Limb (tissue), 2 donors: ENCODE data around the gene TNFSF15.

Source experiments
- DNase-seq, 2 donors: peaks; one replicate each; pipeline ENCODE4 v3.0.0-alpha.2; 2016; ENCODE audit errors: extremely low spot score in 2 of 2

TNFSF15 gene

GRCh38 chr9:114789006-114789405, 16.8 kb downstream of the TNFSF15 start:
- DNase-seq, result no peak

- DNase-seq, result no peak
Measured at GRCh38 chr9:114787781-114788498, 17.9 kb downstream of the TNFSF15 start.

- no peak for DNase-seq
Measured at GRCh38 chr9:114787214-114787613, 18.6 kb downstream of the TNFSF15 start.

GRCh38 chr9:114785866-114786650, 19.8 kb downstream of the TNFSF15 start:
- DNase-seq, result no peak

- no peak for DNase-seq
Measured at GRCh38 chr9:114784721-114785279, 21.0 kb downstream of the TNFSF15 start.

GRCh38 chr9:114782586-114782985, 23.3 kb downstream of the TNFSF15 start:
- no peak for DNase-seq

- no peak for DNase-seq
Measured at GRCh38 chr9:114779352-114779845, 26.4 kb downstream of the TNFSF15 start.

- DNase-seq, result peak in 1 of 2 donors; percentile 34
Measured at GRCh38 chr9:114777821-114778609, 27.8 kb downstream of the TNFSF15 start.

- no peak for DNase-seq
Measured at GRCh38 chr9:114776683-114777399, 29.0 kb downstream of the TNFSF15 start.

- DNase-seq, result no peak
Measured at GRCh38 chr9:114775981-114776380, 29.9 kb downstream of the TNFSF15 start.

GRCh38 chr9:114775121-114775520, 30.7 kb downstream of the TNFSF15 start:
- DNase-seq, result no peak

GRCh38 chr9:114774524-114774923, 31.3 kb downstream of the TNFSF15 start:
- no peak for DNase-seq

GRCh38 chr9:114771889-114772288, 34.0 kb downstream of the TNFSF15 start:
- DNase-seq, result no peak

GRCh38 chr9:114770991-114771390, 34.8 kb downstream of the TNFSF15 start:
- no peak for DNase-seq

- no peak for DNase-seq
Measured at GRCh38 chr9:114769624-114770023, 36.2 kb downstream of the TNFSF15 start.

GRCh38 chr9:114763220-114763619, 42.6 kb downstream of the TNFSF15 start:
- no peak for DNase-seq

- DNase-seq, result no peak
Measured at GRCh38 chr9:114761523-114761922, 44.3 kb downstream of the TNFSF15 start.

GRCh38 chr9:114759512-114760341, 46.1 kb downstream of the TNFSF15 start:
- DNase-seq, result no peak

GRCh38 chr9:114757984-114758383, 47.9 kb downstream of the TNFSF15 start:
- DNase-seq, result no peak

GRCh38 chr9:114757395-114757794, 48.4 kb downstream of the TNFSF15 start:
- no peak for DNase-seq
